PC-9 (cell line): ENCODE measurements around the gene ARL2. TPM values are rescaled to one million over a fixed set of nuclear protein-coding genes. Genes with fewer than 3 reads are reported as not detected.

Source experiments
- BruUV-seq: library from RNA; stranded (reverse); fragments of 400-500 nt; replicated peaks from 2 replicates; lab custom pipeline; 2021; lab: Mats Ljungman, UMichigan
- CTCF ChIA-PET: fragments of 300-600 bp; sonication (Branson Sonifier 250); formaldehyde crosslinking; loops from one replicate; lab custom pipeline; 2022; ENCODE audit warnings: antibody characterized with exemption; lab: Charles Lee
- POLR2A ChIA-PET: fragments of 300-600 bp; sonication (Branson Sonifier 250); formaldehyde crosslinking; loops from one replicate; lab custom pipeline; 2022; ENCODE audit warnings: antibody characterized with exemption; ENCODE audit not compliant: unreplicated experiment; lab: Charles Lee
- DNase-seq, 2 experiments: peaks; one replicate each; pipeline versions ENCODE4 v3.0.0 to v3.0.0-alpha.2; 2015 to 2022; ENCODE audit warnings: mixed read lengths in 1 of 2
- H2AFZ ChIP-seq: fragments of 200-600 bp; sonication (generic); 2 replicates; pipeline ENCODE4 v1.8.1; 2017; ENCODE audit warnings: antibody characterized with exemption
- H3F3A ChIP-seq: fragments of 200-600 bp; sonication (generic); 2 replicates; pipeline ENCODE4 v1.8.1; 2017; ENCODE audit warnings: antibody characterized with exemption, mild to moderate bottlenecking, low read depth; ENCODE audit not compliant: insufficient read depth
- H3K27ac ChIP-seq: fragments of 200-600 bp; sonication (generic); 2 replicates; pipeline ENCODE4 v1.6.1; 2016; ENCODE audit warnings: mixed run types
- H3K27me3 ChIP-seq: fragments of 200-600 bp; sonication (generic); 2 replicates; pipeline ENCODE4 v1.6.1; 2016; ENCODE audit warnings: low read depth, mixed run types; ENCODE audit not compliant: insufficient read depth
- H3K36me3 ChIP-seq: fragments of 200-600 bp; sonication (generic); 2 replicates; pipeline ENCODE4 v1.6.1; 2016; ENCODE audit warnings: low read depth, mixed run types
- H3K4me1 ChIP-seq: fragments of 200-600 bp; sonication (generic); replicated peaks from 2 replicates; pipeline ENCODE4 v1.6.1; 2016; ENCODE audit warnings: mixed run types; ENCODE audit not compliant: insufficient read depth
- H3K4me2 ChIP-seq: fragments of 200-600 bp; sonication (generic); 2 replicates; pipeline ENCODE4 v1.6.1; 2017; ENCODE audit warnings: mixed run types
- H3K4me3 ChIP-seq: fragments of 200-600 bp; sonication (generic); 2 replicates; pipeline ENCODE4 v1.6.1; 2016; ENCODE audit warnings: mixed run types
- H3K79me2 ChIP-seq: fragments of 200-600 bp; sonication (generic); 2 replicates; pipeline ENCODE4 v1.6.1; 2017; ENCODE audit warnings: low read depth, mixed run types
- H3K9me2 ChIP-seq: fragments of 200-600 bp; sonication (generic); 2 replicates; pipeline ENCODE4 v1.8.1; 2017; ENCODE audit warnings: mild to moderate bottlenecking; ENCODE audit not compliant: insufficient read depth
- H3K9me3 ChIP-seq: fragments of 200-600 bp; sonication (generic); 2 replicates; pipeline ENCODE4 v1.8.1; 2016; ENCODE audit warnings: low read depth; ENCODE audit not compliant: insufficient read depth
- H4K20me1 ChIP-seq: fragments of 200-600 bp; sonication (generic); 2 replicates; pipeline ENCODE4 v1.8.1; 2017; ENCODE audit not compliant: insufficient read depth
- EZH2 ChIP-seq: fragments of 200-600 bp; sonication (generic); IDR thresholded peaks from 2 replicates; pipeline ENCODE4 v1.8.0; 2017; ENCODE audit warnings: antibody characterized with exemption, low read depth
- intact Hi-C: fragments of 100-400 bp; cut with micrococcal nuclease; formaldehyde crosslinking; loops from one replicate; pipeline ENCODE4 v1.10.0; 2022; ENCODE audit not compliant: unreplicated experiment
- total RNA-seq: library from RNA; stranded (reverse); gene quantifications from 2 replicates; pipeline ENCODE4 v1.2.3, GENCODE V29; 2021
- TF ChIP-seq, protein P1 (sequence below): fragments of 200-600 bp; sonication (generic); conservative IDR thresholded peaks from 2 replicates; pipeline ENCODE4 v1.6.1; 2017; ENCODE audit warnings: mixed run types, antibody characterized with exemption, mild to moderate bottlenecking, moderate library complexity

ARL2 gene
- total RNA-seq, 1 experiment from 2014 or later, result 97.5 TPM

DNA sequence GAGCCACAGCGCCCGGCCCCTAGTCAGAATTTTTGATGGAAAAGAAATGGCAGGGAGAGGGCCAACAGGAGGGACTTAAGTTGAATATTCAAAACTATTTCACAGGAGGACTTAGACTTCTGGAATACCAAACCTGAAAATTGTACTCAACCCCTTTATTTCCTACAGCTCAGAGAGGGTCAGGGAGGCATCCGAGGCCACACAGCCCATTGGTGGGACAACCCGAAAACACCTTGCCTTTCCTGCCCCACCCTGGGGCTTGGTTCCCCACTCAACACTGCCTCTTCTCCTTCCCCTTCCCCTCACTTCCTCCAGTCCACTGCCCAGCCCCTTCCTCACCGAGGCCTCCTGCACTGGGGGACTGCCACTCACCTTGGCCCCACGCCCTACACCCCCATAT is 43.0 kb downstream of the ARL2 start:
- TF ChIP-seq, protein P1, sequence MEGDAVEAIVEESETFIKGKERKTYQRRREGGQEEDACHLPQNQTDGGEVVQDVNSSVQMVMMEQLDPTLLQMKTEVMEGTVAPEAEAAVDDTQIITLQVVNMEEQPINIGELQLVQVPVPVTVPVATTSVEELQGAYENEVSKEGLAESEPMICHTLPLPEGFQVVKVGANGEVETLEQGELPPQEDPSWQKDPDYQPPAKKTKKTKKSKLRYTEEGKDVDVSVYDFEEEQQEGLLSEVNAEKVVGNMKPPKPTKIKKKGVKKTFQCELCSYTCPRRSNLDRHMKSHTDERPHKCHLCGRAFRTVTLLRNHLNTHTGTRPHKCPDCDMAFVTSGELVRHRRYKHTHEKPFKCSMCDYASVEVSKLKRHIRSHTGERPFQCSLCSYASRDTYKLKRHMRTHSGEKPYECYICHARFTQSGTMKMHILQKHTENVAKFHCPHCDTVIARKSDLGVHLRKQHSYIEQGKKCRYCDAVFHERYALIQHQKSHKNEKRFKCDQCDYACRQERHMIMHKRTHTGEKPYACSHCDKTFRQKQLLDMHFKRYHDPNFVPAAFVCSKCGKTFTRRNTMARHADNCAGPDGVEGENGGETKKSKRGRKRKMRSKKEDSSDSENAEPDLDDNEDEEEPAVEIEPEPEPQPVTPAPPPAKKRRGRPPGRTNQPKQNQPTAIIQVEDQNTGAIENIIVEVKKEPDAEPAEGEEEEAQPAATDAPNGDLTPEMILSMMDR, result no peak
- TF ChIP-seq EZH2, result no peak
- Histone ChIP-seq H3K9me3 (no peaks in the 10 kb centered on the region), H3K36me3 (no peaks in the 10 kb centered on the region), H4K20me1 (no peaks in the 10 kb centered on the region), H3K79me2 (no peaks in the 10 kb centered on the region), H3K4me3 (no peak overlapping the region), H3F3A (no peaks in the 10 kb centered on the region), H3K4me1 (no peaks in the 10 kb centered on the region), H3K4me2 (no peak overlapping the region), H3K9me2 (no peaks in the 10 kb centered on the region), H2AFZ (no peak overlapping the region), H3K27ac (no peak overlapping the region), H3K27me3 (no peaks in the 10 kb centered on the region)
- no peak for DNase-seq
- BruUV-seq, result no TSS peak
- CTCF ChIA-PET, result interaction anchor here (0.6 kb wide), 1 partner anchor 21 kb away, joined by 5 read pairs; no protein-coding TSS in a partner anchor
- POLR2A ChIA-PET, result no interaction called here
- intact Hi-C loops, result no loop called here

DNA sequence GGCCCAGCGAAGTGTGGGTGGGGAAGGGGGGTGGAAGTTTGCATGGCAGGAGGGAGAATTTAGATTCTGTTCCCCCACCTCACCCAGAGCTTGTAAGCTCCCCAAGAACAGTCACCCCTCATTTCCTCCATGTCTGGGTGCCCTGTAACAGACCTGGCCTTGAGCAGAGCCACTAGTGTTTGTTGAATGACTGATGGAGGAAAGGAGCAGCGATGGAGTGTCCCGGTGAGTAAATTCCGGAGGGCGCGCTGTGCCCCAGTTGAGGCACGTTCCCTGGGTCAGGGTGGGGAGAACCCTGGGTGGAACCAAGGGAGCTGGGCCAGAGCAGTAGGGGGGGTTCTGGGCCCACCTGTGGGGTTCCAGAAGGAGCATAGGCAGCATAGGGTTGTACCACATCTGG is 43.6 kb downstream of the ARL2 start:
- POLR2A ChIA-PET, result no interaction called here
- no peaks in the 10 kb centered on the region for H4K20me1 ChIP-seq
- no peak for DNase-seq
- no peak overlapping the region for H3K4me3 ChIP-seq
- H3K27me3 ChIP-seq, result no peaks in the 10 kb centered on the region
- no TSS peak for BruUV-seq
- H3F3A ChIP-seq, result no peaks in the 10 kb centered on the region
- CTCF ChIA-PET, result no interaction called here
- H3K4me2 ChIP-seq, result no peak overlapping the region
- H3K36me3 ChIP-seq, result no peaks in the 10 kb centered on the region
- TF ChIP-seq EZH2, result no peak
- TF ChIP-seq, protein P1, result no peak
- H3K9me2 ChIP-seq, result no peaks in the 10 kb centered on the region
- intact Hi-C loops, result no loop called here
- no peak overlapping the region for H2AFZ ChIP-seq
- no peaks in the 10 kb centered on the region for H3K9me3 ChIP-seq
- H3K4me1 ChIP-seq, result no peaks in the 10 kb centered on the region
- no peak overlapping the region for H3K27ac ChIP-seq
- no peaks in the 10 kb centered on the region for H3K79me2 ChIP-seq

DNA sequence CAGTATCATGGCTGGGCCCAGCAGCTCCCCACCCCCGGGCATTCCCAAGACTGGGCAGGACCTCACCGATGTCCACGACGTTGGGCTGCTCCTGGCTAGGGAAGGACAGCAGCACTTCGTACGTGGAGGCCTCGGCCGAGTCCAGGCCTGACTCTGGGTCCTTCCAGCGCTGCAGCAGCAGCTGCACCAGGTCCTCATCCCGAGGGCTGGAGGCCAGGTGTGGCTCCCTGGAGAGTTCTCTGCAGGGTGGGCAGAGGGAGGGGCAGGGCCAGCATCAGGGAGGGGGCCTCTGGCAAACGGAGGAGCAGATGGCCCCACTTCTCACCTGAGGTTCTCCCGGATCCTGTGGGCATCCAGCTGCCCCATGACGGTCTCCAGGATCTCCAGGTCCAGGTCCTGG is 44.1 kb downstream of the ARL2 start:
- BruUV-seq, result no TSS peak
- no peaks in the 10 kb centered on the region for H3K9me3 ChIP-seq
- H2AFZ ChIP-seq, result no peak overlapping the region
- no peak for DNase-seq
- H3K4me1 ChIP-seq, result no peaks in the 10 kb centered on the region
- no peaks in the 10 kb centered on the region for H3K27me3 ChIP-seq
- POLR2A ChIA-PET, result no interaction called here
- H3K9me2 ChIP-seq, result no peaks in the 10 kb centered on the region
- H3K4me3 ChIP-seq, result no peak overlapping the region
- no peaks in the 10 kb centered on the region for H3F3A ChIP-seq
- intact Hi-C loops, result no loop called here
- no peak overlapping the region for H3K4me2 ChIP-seq
- no peak overlapping the region for H3K27ac ChIP-seq
- CTCF ChIA-PET, result no interaction called here
- H4K20me1 ChIP-seq, result no peaks in the 10 kb centered on the region
- TF ChIP-seq EZH2, result no peak
- TF ChIP-seq, protein P1, result no peak
- no peaks in the 10 kb centered on the region for H3K36me3 ChIP-seq
- H3K79me2 ChIP-seq, result no peaks in the 10 kb centered on the region
